SK-N-MC (cell line): ENCODE results near the gene TVP23C.

ENCODE experiments used
- DNase-seq: peaks from one replicate; pipeline ENCODE4 v3.0.0-alpha.2; 2011; ENCODE audit warnings: low read depth, low spot score
- H3K27ac ChIP-seq: fragments of 200-600 bp; sonication (generic); 2 replicates; pipeline ENCODE4 v1.5.1; 2016; ENCODE audit warnings: mixed run types
- H3K36me3 ChIP-seq: fragments of 200-600 bp; sonication (generic); 2 replicates; pipeline ENCODE4 v1.6.1; 2017; ENCODE audit warnings: antibody characterized with exemption, low read length, mixed read lengths; ENCODE audit not compliant: insufficient read depth
- H3K4me3 ChIP-seq: fragments of 200-600 bp; sonication (generic); 2 replicates; pipeline ENCODE4 v1.5.1; 2016
- H3K9ac ChIP-seq: fragments of 200-600 bp; sonication (generic); 2 replicates; pipeline ENCODE4 v1.8.0; 2017; ENCODE audit warnings: mixed run types, mixed read lengths; ENCODE audit not compliant: insufficient read length
- H3K9me3 ChIP-seq: fragments of 200-600 bp; sonication (generic); 2 replicates; pipeline ENCODE4 v1.6.1; 2017; ENCODE audit warnings: low read depth, mild to moderate bottlenecking, antibody characterized with exemption, low read length, moderate library complexity, mixed read lengths
- EZH2 ChIP-seq: fragments of 200-600 bp; sonication (generic); IDR thresholded peaks from one replicate; pipeline ENCODE4 v1.6.1; 2017; ENCODE audit warnings: antibody characterized with exemption
- FOXP2 ChIP-seq: optimal IDR thresholded peaks from 2 replicates; pipeline ENCODE3; 2011; ENCODE audit warnings: mild to moderate bottlenecking, moderate library complexity; ENCODE audit not compliant: insufficient read depth; ENCODE audit errors: extremely low read length, control extremely low read depth
- POLR2AphosphoS5 ChIP-seq: IDR thresholded peaks from 2 replicates; pipeline ENCODE4 v1.6.1; 2012; ENCODE audit warnings: mild to moderate bottlenecking, low read depth, low read length, borderline replicate concordance

TVP23C gene

DNA sequence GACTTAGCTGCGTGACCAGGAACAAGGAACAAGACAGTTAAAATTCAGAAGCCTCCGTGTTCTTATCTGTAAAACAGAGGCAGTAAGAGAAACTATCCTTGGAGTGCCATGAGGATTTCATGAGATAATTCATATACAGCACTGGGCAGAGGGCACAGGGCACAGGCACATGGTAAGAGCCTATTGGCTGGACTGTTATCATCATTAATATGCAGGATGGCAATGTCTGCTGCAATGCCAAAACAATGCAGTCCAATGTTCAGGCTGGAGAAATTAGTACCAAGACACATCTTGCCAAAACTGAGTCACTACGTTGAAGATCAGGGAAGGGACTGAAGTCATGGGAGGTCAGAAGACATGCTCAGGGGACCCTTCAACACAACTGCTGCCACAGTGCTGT is 109.5 kb downstream of the TVP23C start:
- Histone ChIP-seq H3K4me3 (no peak overlapping the region), H3K9ac (no peak overlapping the region), H3K9me3 (no peaks in the 10 kb centered on the region), H3K27ac (no peak overlapping the region), H3K36me3 (no peaks in the 10 kb centered on the region)
- no peak for TF ChIP-seq FOXP2
- TF ChIP-seq POLR2AphosphoS5: no peak
- TF ChIP-seq EZH2: no peak
- DNase-seq: no peak

DNA sequence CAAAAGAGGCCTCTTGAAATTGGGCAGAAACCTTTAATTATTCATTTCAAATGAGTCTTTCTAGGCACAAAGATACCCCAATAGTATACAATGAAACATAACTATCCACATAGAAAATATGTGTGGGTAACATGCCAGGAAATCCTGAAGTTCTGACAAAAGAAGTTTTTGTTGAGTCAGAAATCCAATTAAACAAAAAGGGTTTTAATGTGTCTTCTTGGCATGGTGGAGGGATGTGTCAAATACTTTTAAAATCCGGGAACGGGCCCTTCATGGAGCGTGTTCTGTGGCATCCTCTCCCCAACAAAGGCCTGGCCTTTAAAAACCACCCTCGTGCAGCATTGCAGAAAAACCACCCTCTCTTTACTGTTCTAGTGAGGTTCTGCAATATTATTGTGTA is 110.0 kb downstream of the TVP23C start:
- H3K9ac ChIP-seq: no peak overlapping the region
- DNase-seq: no peak
- no peak overlapping the region for H3K27ac ChIP-seq
- no peaks in the 10 kb centered on the region for H3K36me3 ChIP-seq
- TF ChIP-seq EZH2 (no peak), FOXP2 (no peak), POLR2AphosphoS5 (no peak)
- H3K4me3 ChIP-seq: no peak overlapping the region
- H3K9me3 ChIP-seq: no peaks in the 10 kb centered on the region

DNA sequence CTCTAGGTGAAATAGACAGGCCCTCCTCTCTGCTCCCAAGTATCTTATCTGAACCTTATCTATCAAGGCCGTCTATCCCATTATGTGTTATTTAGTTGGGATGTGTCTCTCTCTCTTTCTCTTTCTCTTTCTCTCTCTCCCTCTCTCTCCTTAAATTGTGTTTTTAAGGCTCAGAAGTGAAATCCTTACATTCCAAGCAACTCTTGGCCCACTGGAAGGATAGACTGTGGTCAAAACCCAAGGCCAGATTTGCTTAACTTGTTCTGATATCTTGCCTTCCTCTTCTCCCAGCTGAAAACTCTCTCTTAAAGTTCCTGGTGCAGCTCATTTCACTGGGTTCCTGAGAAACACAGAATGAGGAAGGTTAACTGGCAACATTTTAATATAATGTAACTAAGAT is 110.5 kb downstream of the TVP23C start:
- TF ChIP-seq POLR2AphosphoS5 (no peak), EZH2 (no peak), FOXP2 (no peak)
- Histone ChIP-seq H3K9me3 (no peaks in the 10 kb centered on the region), H3K9ac (no peak overlapping the region), H3K27ac (no peak overlapping the region), H3K36me3 (no peaks in the 10 kb centered on the region), H3K4me3 (no peak overlapping the region)
- no peak for DNase-seq
